Fibroblast of skin of right quadriceps (primary cell): Measurements from ENCODE around the gene PANK4.
"Not testable (repeated sequence)": the region's sequence is repeated elsewhere in the genome, so short reads cannot be mapped to it uniquely, and the experiment has no call there.

ENCODE experiments used
- DNase-seq: peaks from one replicate; pipeline ENCODE4 v3.0.0-alpha.2; 2013

The PANK4 gene

GRCh38 chr1:2558420-2558819 lies 32.0 kb upstream of the PANK4 start:
- no peak for DNase-seq

- no peak for DNase-seq
These were observed 31.3 kb upstream of the PANK4 start for GRCh38 chr1:2557482-2558400.

GRCh38 chr1:2556678-2557481 lies 30.5 kb upstream of the PANK4 start:
- DNase-seq: no peak

GRCh38 chr1:2556277-2556677 lies 29.9 kb upstream of the PANK4 start, which contains the start of gene TNFRSF14:
Gene TNFRSF14, plus strand, starts transcription at chr1:2556371. Its CDS starts 294 bp downstream, at chr1:2556665.
- peak; percentile 16 for DNase-seq

GRCh38 chr1:2555634-2556276 lies 29.4 kb upstream of the PANK4 start:
- DNase-seq: no peak

GRCh38 chr1:2554621-2555387 lies 28.4 kb upstream of the PANK4 start:
- no peak for DNase-seq

GRCh38 chr1:2553871-2554620 lies 27.6 kb upstream of the PANK4 start:
- DNase-seq: no peak

GRCh38 chr1:2553076-2553475 lies 26.7 kb upstream of the PANK4 start:
- not testable (repeated sequence) for DNase-seq

- DNase-seq: no peak
These were observed 25.8 kb upstream of the PANK4 start for GRCh38 chr1:2552189-2552588.

GRCh38 chr1:2551544-2551943 lies 25.1 kb upstream of the PANK4 start:
- not testable (repeated sequence) for DNase-seq

- not testable (repeated sequence) for DNase-seq
These were observed 24.0 kb upstream of the PANK4 start for GRCh38 chr1:2550309-2550861.

GRCh38 chr1:2549367-2550029 lies 23.1 kb upstream of the PANK4 start:
- not testable (repeated sequence) for DNase-seq

- peak; percentile 50 for DNase-seq
These were observed 21.7 kb upstream of the PANK4 start for GRCh38 chr1:2548068-2548589.

GRCh38 chr1:2547210-2548067 lies 21.0 kb upstream of the PANK4 start:
- DNase-seq: no peak

GRCh38 chr1:2546515-2547209 lies 20.3 kb upstream of the PANK4 start:
- peak; percentile 52 for DNase-seq

GRCh38 chr1:2545754-2546514 lies 19.5 kb upstream of the PANK4 start:
- DNase-seq: peak; percentile 69

GRCh38 chr1:2544875-2545640 lies 18.7 kb upstream of the PANK4 start:
- DNase-seq: no peak
